GM06990 (cell line): ENCODE measurements around the gene LTN1.

Experiments used
- DNase-seq: peaks from one replicate; pipeline ENCODE4 v3.0.0-alpha.2; 2011; ENCODE audit not compliant: insufficient read length; ENCODE audit errors: extremely low read depth
- H3K27me3 ChIP-seq: replicated peaks from 2 replicates; pipeline ENCODE4 v1.6.0; 2011; ENCODE audit warnings: low read length; ENCODE audit not compliant: control insufficient read depth, insufficient read depth
- H3K36me3 ChIP-seq: 2 replicates; pipeline ENCODE4 v1.5.1; 2011; ENCODE audit warnings: low read length; ENCODE audit not compliant: control insufficient read depth, insufficient read depth
- H3K4me3 ChIP-seq: replicated peaks from 2 replicates; pipeline ENCODE4 v1.5.1; 2011; ENCODE audit warnings: low read depth, mild to moderate bottlenecking, control low read depth, low read length
- CTCF ChIP-seq: IDR thresholded peaks from 2 replicates; pipeline ENCODE4 v1.5.1; 2011; ENCODE audit warnings: low read length, control low read depth, mild to moderate bottlenecking, inconsistent platforms; ENCODE audit not compliant: insufficient read depth, poor library complexity, severe bottlenecking

The LTN1 gene

DNA sequence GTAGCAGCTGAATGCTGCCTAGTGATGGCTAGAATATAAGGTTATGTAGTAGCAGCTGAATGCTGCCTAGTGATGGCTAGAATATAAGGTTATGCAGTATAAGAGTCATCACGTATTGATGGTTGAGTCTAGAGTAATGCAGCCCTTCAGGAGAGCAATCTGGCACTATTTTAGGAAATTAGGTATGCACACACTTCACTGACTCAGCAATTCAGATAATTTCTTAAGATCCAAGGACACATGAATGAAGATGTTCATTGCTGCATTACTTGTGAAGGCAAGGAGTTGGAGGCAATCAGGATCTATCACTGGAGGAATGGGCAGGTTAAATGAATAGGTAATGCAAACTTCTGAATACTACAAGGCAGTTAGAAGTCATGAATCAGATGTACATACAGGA is 13.6 kb downstream of the LTN1 start:
- Histone ChIP-seq H3K27me3 (no peaks in the 10 kb centered on the region), H3K36me3 (peaks cover 9% of the 10 kb centered on the region), H3K4me3 (no peak overlapping the region)
- DNase-seq = no peak
- no peak for TF ChIP-seq CTCF

- no peak for DNase-seq
- TF ChIP-seq CTCF = no peak
- Histone ChIP-seq H3K4me3 (no peak overlapping the region), H3K36me3 (peaks cover 4% of the 10 kb centered on the region), H3K27me3 (no peaks in the 10 kb centered on the region)
Observed at GRCh38 chr21:28975397-28975796, 17.3 kb downstream of the LTN1 start.

- peaks cover 4% of the 10 kb centered on the region for H3K36me3 ChIP-seq
- no peak for TF ChIP-seq CTCF
- H3K4me3 ChIP-seq = no peak overlapping the region
- no peak for DNase-seq
- no peaks in the 10 kb centered on the region for H3K27me3 ChIP-seq
Observed at GRCh38 chr21:28974531-28975227, 18.0 kb downstream of the LTN1 start.

DNA sequence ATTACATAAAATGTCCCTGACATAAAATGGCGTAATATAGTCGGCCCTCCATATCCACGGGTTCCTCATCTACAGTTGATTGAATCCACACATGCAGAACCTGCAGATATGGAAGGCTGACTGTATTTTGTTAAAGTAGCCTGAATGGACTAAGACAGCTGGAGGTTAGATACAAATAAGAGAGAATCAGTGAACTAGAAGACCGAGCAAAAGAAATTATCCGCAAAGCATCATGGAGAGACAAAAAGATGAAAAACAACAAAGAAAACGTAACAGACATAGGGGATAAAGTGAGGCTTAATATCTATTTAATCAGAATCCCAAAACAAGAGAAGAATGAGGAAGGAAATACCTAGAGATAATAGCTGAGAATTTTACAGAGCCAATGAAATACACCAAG is 20.3 kb downstream of the LTN1 start:
- H3K36me3 ChIP-seq = peaks cover 4% of the 10 kb centered on the region
- H3K27me3 ChIP-seq = no peaks in the 10 kb centered on the region
- H3K4me3 ChIP-seq = no peak overlapping the region
- no peak for DNase-seq
- TF ChIP-seq CTCF = no peak

- Histone ChIP-seq H3K36me3 (peaks cover 2% of the 10 kb centered on the region), H3K4me3 (no peak overlapping the region), H3K27me3 (no peaks in the 10 kb centered on the region)
- no peak for TF ChIP-seq CTCF
- DNase-seq = no peak
Observed at GRCh38 chr21:28971171-28971570, 21.5 kb downstream of the LTN1 start.

GRCh38 chr21:28963831-28964230 is 28.8 kb downstream of the LTN1 start:
- Histone ChIP-seq H3K4me3 (no peak overlapping the region), H3K36me3 (peaks cover 6% of the 10 kb centered on the region), H3K27me3 (no peaks in the 10 kb centered on the region)
- DNase-seq = no peak
- no peak for TF ChIP-seq CTCF
